BE2C (cell line): ENCODE measurements around the gene SPATA2.

Experiments
- DNase-seq: peaks from one replicate; pipeline ENCODE4 v3.0.0-alpha.2; 2020
- H3K27me3 ChIP-seq: fragments of 250-450 bp; sonication (Bioruptor Pico); 2 replicates; pipeline ENCODE4 v1.5.1; 2020; ENCODE audit warnings: mild to moderate bottlenecking
- H3K36me3 ChIP-seq: fragments of 250-450 bp; sonication (Bioruptor Pico); 2 replicates; pipeline ENCODE4 v1.5.1; 2020; ENCODE audit warnings: mild to moderate bottlenecking
- H3K4me1 ChIP-seq: fragments of 250-450 bp; sonication (Bioruptor Pico); 2 replicates; pipeline ENCODE4 v1.5.1; 2020
- H3K4me3 ChIP-seq: 2 replicates; pipeline ENCODE4 v1.5.1; 2011; ENCODE audit warnings: low read depth, low read length
- H3K9me3 ChIP-seq: fragments of 250-450 bp; sonication (Bioruptor Pico); 2 replicates; pipeline ENCODE4 v1.5.1; 2020
- TF ChIP-seq, protein P1 (sequence below): IDR thresholded peaks from 2 replicates; pipeline ENCODE4 v1.5.1; 2012; ENCODE audit warnings: mild to moderate bottlenecking, low read depth, low read length

Gene SPATA2

DNA sequence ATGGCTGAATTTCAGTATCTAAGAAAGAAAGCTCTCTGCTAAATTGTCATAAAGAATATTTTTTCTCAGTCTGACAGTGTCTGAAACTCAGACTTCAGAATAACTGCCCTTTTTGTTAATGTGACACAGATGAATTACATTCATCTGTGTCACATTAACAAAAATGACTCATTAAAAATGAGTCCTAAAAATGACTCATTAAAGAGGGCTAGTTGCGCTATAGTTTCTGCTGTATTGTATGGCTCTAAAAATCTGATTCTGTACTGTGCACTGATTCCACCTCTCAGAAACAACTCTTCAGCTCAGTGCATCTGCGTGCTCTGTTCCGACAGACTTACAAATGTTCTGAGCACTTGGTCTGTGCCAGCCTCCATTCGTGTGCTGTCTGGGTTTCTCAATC, 35.8 kb upstream of the SPATA2 start:
- H3K4me3 ChIP-seq: no peak overlapping the region
- H3K4me1 ChIP-seq: no peaks in the 10 kb centered on the region
- no peak for DNase-seq
- H3K36me3 ChIP-seq: peaks cover 91% of the 10 kb centered on the region
- TF ChIP-seq, protein P1, sequence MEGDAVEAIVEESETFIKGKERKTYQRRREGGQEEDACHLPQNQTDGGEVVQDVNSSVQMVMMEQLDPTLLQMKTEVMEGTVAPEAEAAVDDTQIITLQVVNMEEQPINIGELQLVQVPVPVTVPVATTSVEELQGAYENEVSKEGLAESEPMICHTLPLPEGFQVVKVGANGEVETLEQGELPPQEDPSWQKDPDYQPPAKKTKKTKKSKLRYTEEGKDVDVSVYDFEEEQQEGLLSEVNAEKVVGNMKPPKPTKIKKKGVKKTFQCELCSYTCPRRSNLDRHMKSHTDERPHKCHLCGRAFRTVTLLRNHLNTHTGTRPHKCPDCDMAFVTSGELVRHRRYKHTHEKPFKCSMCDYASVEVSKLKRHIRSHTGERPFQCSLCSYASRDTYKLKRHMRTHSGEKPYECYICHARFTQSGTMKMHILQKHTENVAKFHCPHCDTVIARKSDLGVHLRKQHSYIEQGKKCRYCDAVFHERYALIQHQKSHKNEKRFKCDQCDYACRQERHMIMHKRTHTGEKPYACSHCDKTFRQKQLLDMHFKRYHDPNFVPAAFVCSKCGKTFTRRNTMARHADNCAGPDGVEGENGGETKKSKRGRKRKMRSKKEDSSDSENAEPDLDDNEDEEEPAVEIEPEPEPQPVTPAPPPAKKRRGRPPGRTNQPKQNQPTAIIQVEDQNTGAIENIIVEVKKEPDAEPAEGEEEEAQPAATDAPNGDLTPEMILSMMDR: no peak
- H3K9me3 ChIP-seq: no peaks in the 10 kb centered on the region
- H3K27me3 ChIP-seq: no peaks in the 10 kb centered on the region

DNA sequence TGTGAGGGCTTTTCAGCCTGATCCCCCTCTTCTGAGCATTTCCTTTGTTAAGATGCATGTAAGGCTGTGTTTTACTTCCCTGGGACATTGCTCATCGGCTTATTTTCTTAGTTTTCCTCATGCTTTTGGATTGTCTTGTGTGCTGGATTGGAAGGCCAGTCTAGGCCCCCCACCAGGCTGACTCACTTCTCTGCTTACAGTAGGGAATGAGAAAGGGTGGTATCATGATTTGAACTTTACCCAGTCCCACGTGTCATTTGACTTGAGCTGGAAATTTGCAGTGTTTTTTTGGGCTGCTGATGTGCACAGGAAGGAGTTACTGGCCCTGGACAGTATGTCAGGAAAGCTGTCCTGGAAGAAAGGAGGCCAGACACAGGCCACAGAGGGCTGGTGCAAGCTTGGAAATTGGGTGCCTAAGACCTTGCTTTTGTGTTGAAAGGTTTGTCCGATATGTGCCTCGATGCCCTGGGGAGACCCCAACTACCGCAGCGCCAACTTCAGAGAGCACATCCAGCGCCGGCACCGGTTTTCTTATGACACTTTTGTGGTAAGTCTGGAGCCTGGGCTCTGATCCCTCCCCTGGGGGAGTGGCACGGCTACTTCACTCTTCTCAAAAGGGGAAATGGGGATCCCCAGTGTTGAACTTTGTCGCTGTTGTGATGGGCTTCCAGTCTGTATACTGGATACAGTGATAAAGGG, 33.6 kb upstream of the SPATA2 start:
- Histone ChIP-seq H3K27me3 (no peaks in the 10 kb centered on the region), H3K4me3 (no peak overlapping the region), H3K36me3 (peaks cover 91% of the 10 kb centered on the region), H3K4me1 (no peaks in the 10 kb centered on the region), H3K9me3 (no peaks in the 10 kb centered on the region)
- no peak for DNase-seq
- TF ChIP-seq, protein P1: no peak

DNA sequence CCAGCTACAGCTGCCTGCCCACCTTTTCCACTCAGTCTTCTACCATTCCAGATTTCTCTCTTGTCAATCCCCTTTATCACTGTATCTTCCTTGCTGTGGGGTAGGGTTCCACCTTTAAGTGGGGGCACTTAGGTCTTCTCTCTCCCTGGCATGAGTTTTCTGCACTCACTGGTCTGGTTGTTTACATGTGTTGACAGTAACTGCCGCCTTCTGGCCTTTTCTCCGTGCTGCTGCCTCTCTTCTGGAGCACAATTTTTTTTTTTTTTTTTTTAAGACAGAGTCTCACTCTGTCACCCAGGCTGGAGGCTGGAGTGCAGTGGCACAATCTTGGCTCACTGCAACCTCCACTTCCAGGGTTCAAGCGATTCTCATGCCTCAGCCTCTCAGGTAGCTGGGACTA, 32.8 kb upstream of the SPATA2 start:
- TF ChIP-seq, protein P1: no peak
- Histone ChIP-seq H3K9me3 (no peaks in the 10 kb centered on the region), H3K4me3 (no peak overlapping the region), H3K36me3 (peaks cover 86% of the 10 kb centered on the region), H3K4me1 (no peaks in the 10 kb centered on the region), H3K27me3 (no peaks in the 10 kb centered on the region)
- DNase-seq: no peak

DNA sequence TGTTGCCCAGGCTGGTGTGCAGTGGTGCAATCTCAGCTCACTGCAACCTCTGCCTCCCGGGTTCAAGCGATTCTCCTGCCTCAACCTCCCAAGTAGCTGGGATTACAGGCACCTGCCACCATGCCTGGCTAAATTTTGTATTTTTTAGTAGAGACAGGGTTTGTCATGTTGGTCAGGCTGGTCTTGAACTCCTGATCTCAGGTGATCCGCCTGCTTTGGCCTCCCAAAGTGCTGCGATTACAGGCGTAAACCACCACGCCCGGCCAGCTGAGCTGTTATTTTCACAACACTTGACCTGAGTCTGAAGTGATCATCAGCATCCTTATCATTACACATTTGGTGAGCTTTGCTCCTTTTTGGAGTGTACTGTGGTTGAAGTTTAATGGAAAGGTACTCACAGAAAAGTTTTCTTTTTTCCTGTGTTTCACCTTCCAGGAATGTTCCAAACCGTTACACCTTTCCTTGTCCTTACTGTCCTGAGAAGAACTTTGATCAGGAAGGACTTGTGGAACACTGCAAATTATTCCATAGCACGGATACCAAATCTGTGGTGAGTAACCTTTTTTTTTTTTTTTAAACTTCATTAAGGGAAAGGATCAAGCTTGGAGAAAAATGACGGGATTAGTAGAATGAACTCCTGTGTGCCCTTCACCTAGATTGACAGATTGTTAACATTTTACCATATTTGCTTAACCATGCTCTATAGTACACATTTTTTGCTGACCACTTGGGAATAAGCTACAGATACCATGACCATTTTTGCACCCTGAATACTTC, 30.6 kb upstream of the SPATA2 start:
- Histone ChIP-seq H3K36me3 (peaks cover 86% of the 10 kb centered on the region), H3K4me3 (no peak overlapping the region), H3K4me1 (no peaks in the 10 kb centered on the region)

DNA sequence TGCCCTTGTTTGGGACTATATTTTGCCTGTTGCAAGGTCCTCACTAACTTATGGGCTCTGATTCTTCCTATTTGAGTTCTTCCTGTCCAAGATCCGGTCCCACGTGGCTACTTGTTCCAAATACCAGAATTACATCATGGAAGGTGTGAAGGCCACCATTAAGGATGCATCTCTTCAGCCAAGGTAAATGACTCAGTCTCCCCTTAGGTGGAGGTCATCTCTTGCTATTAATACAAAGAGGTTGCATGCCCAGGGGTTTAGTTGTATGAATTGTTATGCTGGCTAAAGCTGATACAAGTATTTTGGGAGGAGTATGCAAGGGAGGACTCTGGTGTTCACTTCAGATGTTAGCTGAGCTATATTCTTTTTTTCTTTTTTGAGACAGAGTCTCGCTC, 30.0 kb upstream of the SPATA2 start:
- H3K4me3 ChIP-seq: no peak overlapping the region
- H3K36me3 ChIP-seq: peaks cover 86% of the 10 kb centered on the region
- H3K9me3 ChIP-seq: no peaks in the 10 kb centered on the region
- H3K27me3 ChIP-seq: no peaks in the 10 kb centered on the region
- DNase-seq: no peak
- H3K4me1 ChIP-seq: no peaks in the 10 kb centered on the region
- TF ChIP-seq, protein P1: no peak

More for the DNA sequence above, 30.6 kb upstream of the SPATA2 start:
- DNase-seq: no peak
- TF ChIP-seq, protein P1: no peak
- no peaks in the 10 kb centered on the region for H3K27me3 ChIP-seq
- no peaks in the 10 kb centered on the region for H3K9me3 ChIP-seq

DNA sequence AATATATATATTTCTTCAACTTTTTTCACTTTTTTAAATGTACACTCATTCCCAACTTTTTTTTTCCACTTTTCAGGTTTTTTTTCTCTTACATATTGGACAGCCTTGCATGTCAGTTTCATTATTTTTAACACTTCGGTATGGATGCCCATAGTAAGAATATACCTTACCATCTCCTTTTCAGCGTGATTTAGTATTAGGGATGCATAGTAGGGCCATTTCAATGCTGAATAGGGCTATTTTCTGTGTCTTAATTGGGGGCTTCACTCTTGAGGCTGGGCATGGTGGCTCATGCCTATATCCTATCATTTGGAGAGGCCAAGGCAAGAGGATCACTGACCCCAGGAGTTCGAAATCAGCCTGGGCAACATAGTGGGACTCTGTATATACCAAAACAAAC, 27.6 kb upstream of the SPATA2 start:
- peaks cover 81% of the 10 kb centered on the region for H3K36me3 ChIP-seq
- DNase-seq: no peak
- no peaks in the 10 kb centered on the region for H3K9me3 ChIP-seq

More for the DNA sequence above, 27.6 kb upstream of the SPATA2 start:
- Histone ChIP-seq H3K4me3 (no peak overlapping the region), H3K27me3 (no peaks in the 10 kb centered on the region), H3K4me1 (peaks cover 4% of the 10 kb centered on the region)
- TF ChIP-seq, protein P1: no peak
